Measurements from ENCODE around the gene ANKLE1.

GRCh38 chr19:17309965-17310461 lies 28.3 kb downstream of the ANKLE1 start:
- TF ChIP-seq RCOR1 (IDR thresholded peaks at IDR 0.05; ENCODE audit: low read length) (no peak), CTCF (IDR thresholded peaks at IDR 0.05) (no peak), ZBTB33 (IDR thresholded peaks at IDR 0.05; ENCODE audit: borderline replicate concordance, low read depth) (no peak), MAX (IDR thresholded peaks at IDR 0.05; ENCODE audit: low read depth) (no peak), GABPA (IDR thresholded peaks at IDR 0.05; ENCODE audit: low read depth) (no peak), POLR2AphosphoS5 (IDR thresholded peaks at IDR 0.05; ENCODE audit: low read depth, low read length) (no peak), TEAD4 (IDR thresholded peaks at IDR 0.05; ENCODE audit: borderline replicate concordance, insufficient read depth) (no peak), EZH2phosphoT487 (IDR thresholded peaks at IDR 0.05; ENCODE audit: borderline replicate concordance, low read depth) (no peak)

All from SK-N-SH (cell line).